Measurements from ENCODE around the gene HTR3E. TPM values are rescaled to one million over a fixed set of nuclear protein-coding genes. Genes with fewer than 3 reads are reported as not detected.
"Not testable (repeated sequence)": the region's sequence is repeated elsewhere in the genome, so short reads cannot be mapped to it uniquely, and the experiment has no call there.

Gene HTR3E
- total RNA-seq, 2 experiments from 2014 or later = not detected

- Mint-ChIP-seq H3K27ac (no peak overlapping the region), H3K4me1 (ENCODE audit: low read depth) (no peaks in the 10 kb centered on the region), H3K9me3 (no peaks in the 10 kb centered on the region), H3K36me3 (peaks cover 20% of the 10 kb centered on the region), H3K4me3 (no peak overlapping the region), H3K27me3 (no peaks in the 10 kb centered on the region)
- ChIA-PET CTCF (interaction anchor here (0.7 to 1.3 kb wide), 3 partner anchors 96 to 397 kb away, joined by 3 to 4 read pairs (median 4); no protein-coding TSS in a partner anchor), POLR2A (interaction anchor here (0.6 kb wide), 1 partner anchor 147 kb away, joined by 3 read pairs; no protein-coding TSS in a partner anchor)
- intact Hi-C loops (cut with micrococcal nuclease) = loop anchor here (2.0 kb wide), 1 partner anchor 103 kb away; the partner anchor contains the start of genes ALG3 and EEF1AKMT4
- DNase-seq = no peak
Measured at GRCh38 chr3:184145751-184146270, 48.9 kb downstream of the HTR3E start.

DNA sequence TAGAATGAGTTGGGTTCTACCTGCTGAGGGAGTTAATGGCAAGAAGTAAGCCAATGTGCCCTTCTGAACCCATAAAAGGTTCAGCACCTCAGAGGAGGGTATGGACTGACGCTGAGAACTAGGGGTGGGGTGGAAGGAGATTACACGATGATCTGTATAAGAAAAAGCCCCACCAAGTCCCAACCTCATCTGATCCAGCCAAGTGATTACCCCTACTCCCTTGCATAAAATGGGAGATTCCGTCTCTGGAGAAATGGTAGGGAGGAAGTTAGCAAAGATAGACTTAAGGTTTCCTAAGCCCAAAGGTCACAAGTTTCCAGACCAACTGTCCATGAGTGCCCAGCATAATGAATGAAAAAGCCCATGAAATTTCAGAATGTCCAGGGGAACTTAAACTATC is 51.2 kb downstream of the HTR3E start:
- no peak overlapping the region for H3K4me3 Mint-ChIP-seq
- intact Hi-C loops (cut with micrococcal nuclease) = no loop called here
- H3K9me3 Mint-ChIP-seq = no peaks in the 10 kb centered on the region
- H3K4me1 Mint-ChIP-seq (ENCODE audit: low read depth) = no peaks in the 10 kb centered on the region
- POLR2A ChIA-PET = no interaction called here
- no peak for DNase-seq
- no peak overlapping the region for H3K27ac Mint-ChIP-seq
- CTCF ChIA-PET = interaction anchor here (1.3 kb wide), 1 partner anchor 79 kb away, joined by 3 read pairs; no protein-coding TSS in a partner anchor
- H3K27me3 Mint-ChIP-seq = no peaks in the 10 kb centered on the region
- H3K36me3 Mint-ChIP-seq = peaks cover 6% of the 10 kb centered on the region

DNA sequence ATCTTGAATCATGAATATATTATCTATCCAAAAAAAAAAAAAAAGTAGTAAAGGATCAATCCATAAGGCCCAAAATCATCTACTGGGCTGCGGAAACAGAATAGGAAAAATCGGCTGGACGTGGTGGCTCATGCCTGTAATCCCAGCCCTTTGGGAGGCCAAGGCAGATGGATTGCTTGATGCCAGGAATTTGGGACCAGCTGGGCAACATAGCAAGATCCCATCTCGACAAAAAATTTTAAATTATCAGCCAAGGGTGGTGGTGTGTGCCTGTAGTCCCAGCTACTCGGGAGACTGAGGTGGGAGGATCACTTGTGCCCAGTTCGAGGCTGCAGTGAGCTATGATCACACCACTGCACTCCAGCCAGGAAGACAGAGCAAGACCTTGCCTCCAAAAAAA is 52.3 kb downstream of the HTR3E start:
- H3K27me3 Mint-ChIP-seq = no peaks in the 10 kb centered on the region
- DNase-seq = no peak
- H3K4me1 Mint-ChIP-seq (ENCODE audit: low read depth) = no peaks in the 10 kb centered on the region
- no peak overlapping the region for H3K4me3 Mint-ChIP-seq
- intact Hi-C loops (cut with micrococcal nuclease) = no loop called here
- H3K9me3 Mint-ChIP-seq = no peaks in the 10 kb centered on the region
- H3K36me3 Mint-ChIP-seq = peaks cover 3% of the 10 kb centered on the region
- CTCF ChIA-PET = interaction anchor here (0.6 kb wide), 1 partner anchor 558 kb away, joined by 4 read pairs; no protein-coding TSS in a partner anchor
- POLR2A ChIA-PET = interaction anchor here (0.5 kb wide), 1 partner anchor 19 kb away, joined by 4 read pairs; no protein-coding TSS in a partner anchor
- H3K27ac Mint-ChIP-seq = no peak overlapping the region

GRCh38 chr3:184149770-184150169 is 52.9 kb downstream of the HTR3E start:
- H3K4me1 Mint-ChIP-seq (ENCODE audit: low read depth); H3K27ac Mint-ChIP-seq; intact Hi-C loops (cut with micrococcal nuclease); H3K36me3 Mint-ChIP-seq; H3K9me3 Mint-ChIP-seq; H3K4me3 Mint-ChIP-seq; H3K27me3 Mint-ChIP-seq; DNase-seq; CTCF ChIA-PET: not testable (repeated sequence)
- POLR2A ChIA-PET = interaction anchor here (0.5 kb wide), 1 partner anchor 18 kb away, joined by 4 read pairs; no protein-coding TSS in a partner anchor

GRCh38 chr3:184154885-184155643 is 58.2 kb downstream of the HTR3E start, which contains the start of gene DVL3:
Gene DVL3 (plus strand): TSS chr3:184155377. CDS start chr3:184155636, 259 bp downstream.
- Mint-ChIP-seq H3K27me3 (no peaks in the 10 kb centered on the region), H3K4me3 (peak within 1 kb of the TSS; percentile 95), H3K36me3 (no peaks in the 10 kb centered on the region), H3K4me1 (ENCODE audit: low read depth) (peaks cover 18% of the 10 kb centered on the region), H3K27ac (peak within 1 kb of the TSS; percentile 60), H3K9me3 (no peaks in the 10 kb centered on the region)
- DNase-seq = peak; percentile 57
- intact Hi-C loops (cut with micrococcal nuclease) = loop anchor here (1.0 to 2.0 kb wide), 2 partner anchors 20 kb away; partner anchors contain the start of genes AP2M1 and EIF2B5
- ChIA-PET CTCF (interaction anchor here (1.2 to 1.9 kb wide), 3 partner anchors 20 to 259 kb away, joined by 5 to 6 read pairs (median 6); partner anchors contain the start of gene EIF2B5), POLR2A (interaction anchor here (0.7 to 1.6 kb wide), 4 partner anchors 11 to 31 kb away, joined by 3 to 7 read pairs (median 4); partner anchors contain the start of genes ABCF3 and EIF2B5)

GRCh38 chr3:184155644-184156521 is 59.0 kb downstream of the HTR3E start:
- peak overlapping the region; percentile 95 for H3K4me3 Mint-ChIP-seq
- H3K9me3 Mint-ChIP-seq = no peaks in the 10 kb centered on the region
- no peaks in the 10 kb centered on the region for H3K36me3 Mint-ChIP-seq
- intact Hi-C loops (cut with micrococcal nuclease) = loop anchor here (1.0 to 2.0 kb wide), 2 partner anchors 19 to 21 kb away; partner anchors contain the start of genes AP2M1 and EIF2B5
- ChIA-PET POLR2A (interaction anchor here (0.7 to 1.6 kb wide), 4 partner anchors 12 to 30 kb away, joined by 3 to 7 read pairs (median 4); partner anchors contain the start of genes ABCF3 and EIF2B5), CTCF (interaction anchor here (1.2 to 2.2 kb wide), 4 partner anchors 21 to 260 kb away, joined by 5 to 6 read pairs (median 6); partner anchors contain the start of gene EIF2B5)
- no peaks in the 10 kb centered on the region for H3K27me3 Mint-ChIP-seq
- H3K27ac Mint-ChIP-seq = peak overlapping the region; percentile 60
- peak; percentile 65 for DNase-seq
- H3K4me1 Mint-ChIP-seq (ENCODE audit: low read depth) = peaks cover 19% of the 10 kb centered on the region

- Mint-ChIP-seq H3K36me3 (peaks cover 2% of the 10 kb centered on the region), H3K27me3 (no peaks in the 10 kb centered on the region), H3K27ac (no peak overlapping the region), H3K4me1 (ENCODE audit: low read depth) (peaks cover 22% of the 10 kb centered on the region), H3K9me3 (no peaks in the 10 kb centered on the region), H3K4me3 (peak overlapping the region; percentile 95)
- ChIA-PET CTCF (interaction anchor here (1.6 to 2.2 kb wide), 3 partner anchors 21 to 261 kb away, joined by 5 to 6 read pairs (median 5); partner anchors contain the start of gene EIF2B5), POLR2A (interaction anchor here (1.4 to 1.6 kb wide), 2 partner anchors 12 to 29 kb away, joined by 3 to 6 read pairs; partner anchors contain the start of gene ABCF3)
- intact Hi-C loops (cut with micrococcal nuclease) = no loop called here
- no peak for DNase-seq
Measured at GRCh38 chr3:184156522-184156955, 59.7 kb downstream of the HTR3E start.

Other genes starting within 250 kb of the HTR3E start
- gene PARL, start 212.2 kb upstream of the HTR3E start, total RNA-seq = 10 to 100 TPM; 77.1 to 84.1 TPM
- gene ABCC5, start 79.2 kb upstream of the HTR3E start, total RNA-seq = 10 to 100 TPM; 13.3 to 15.6 TPM
- gene HTR3D, start 65.3 kb upstream of the HTR3E start, total RNA-seq = not detected
- not detected for gene HTR3C, start 44.0 kb upstream of the HTR3E start, total RNA-seq
- 10 to 100 TPM; 49.6 to 51.5 TPM for gene EIF2B5, start 38.3 kb downstream of the HTR3E start, total RNA-seq
- 10 to 100 TPM; 28.5 to 32.4 TPM for gene DVL3, start 58.3 kb downstream of the HTR3E start, total RNA-seq
- gene AP2M1, start 77.8 kb downstream of the HTR3E start, total RNA-seq = 100 to 1,000 TPM; 218 to 221 TPM
- gene ABCF3, start 89.1 kb downstream of the HTR3E start, total RNA-seq = 10 to 100 TPM; 41.2 to 48.7 TPM
- gene VWA5B2, start 132.5 kb downstream of the HTR3E start, total RNA-seq = not detected
- gene ALG3, start 151.9 kb downstream of the HTR3E start, total RNA-seq = 10 to 100 TPM; 31.6 to 34.1 TPM
- gene EEF1AKMT4, start 152.6 kb downstream of the HTR3E start, total RNA-seq = 1 to 10 TPM; 3.5 to 4.4 TPM
- under 1 TPM; 0.21 to 0.51 TPM for gene CAMK2N2, start 164.5 kb downstream of the HTR3E start, total RNA-seq
- gene ECE2, start 179.0 kb downstream of the HTR3E start, total RNA-seq = not detected
- gene PSMD2, start 202.2 kb downstream of the HTR3E start, total RNA-seq = 100 to 1,000 TPM; 246 to 257 TPM
- 100 to 1,000 TPM; 410 to 432 TPM for gene EIF4G1, start 217.5 kb downstream of the HTR3E start, total RNA-seq
- 1 to 10 TPM; 7.0 to 8.9 TPM for gene FAM131A, start 240.5 kb downstream of the HTR3E start, total RNA-seq

Data from activated CD4-positive, alpha-beta memory T cell treated with anti-CD3 and anti-CD28 coated beads for 36 hours (primary cell).